Tibial nerve (tissue), 4 donors: ENCODE measurements around the gene IL16.

Source experiments
- CTCF ChIP-seq, 5 experiments: fragments of 200-600 bp in 3 of 5; fragments of 450-650 bp in 2 of 5; sonication (generic) in 3 of 5; IDR thresholded peaks; one replicate each; pipeline ENCODE4 v1.5.1; 2016 to 2019; ENCODE audit warnings: antibody characterized with exemption in 5 of 5, mild to moderate bottlenecking in 3 of 5, moderate library complexity in 2 of 5
- EP300 ChIP-seq, 2 donors: sonication (generic); formaldehyde crosslinking; IDR thresholded peaks; one replicate each; pipeline ENCODE4 v1.6.1; 2017; ENCODE audit warnings: antibody characterized with exemption in 2 of 2, mild to moderate bottlenecking in 1 of 2
- POLR2A ChIP-seq, 2 donors: fragments of 450-650 bp; IDR thresholded peaks; one replicate each; pipeline ENCODE4 v1.6.1; 2017; ENCODE audit warnings: antibody characterized with exemption in 2 of 2, mild to moderate bottlenecking in 2 of 2, moderate library complexity in 2 of 2

GRCh38 chr15:81223346-81223971 lies 26.8 kb downstream of the IL16 start:
- no peak for TF ChIP-seq CTCF (IDR thresholded peaks at IDR 0.05)
- no peak for TF ChIP-seq POLR2A (IDR thresholded peaks at IDR 0.05)
- no peak for TF ChIP-seq EP300 (IDR thresholded peaks at IDR 0.05)
